OCI-M2 (cell line): ENCODE data around the gene SHMT2.

Source experiments
- DNase-seq: peaks from one replicate; lab custom pipeline; 2025; ENCODE audit not compliant: unreplicated experiment; lab: John Stamatoyannopoulos, UW

The SHMT2 gene

DNA sequence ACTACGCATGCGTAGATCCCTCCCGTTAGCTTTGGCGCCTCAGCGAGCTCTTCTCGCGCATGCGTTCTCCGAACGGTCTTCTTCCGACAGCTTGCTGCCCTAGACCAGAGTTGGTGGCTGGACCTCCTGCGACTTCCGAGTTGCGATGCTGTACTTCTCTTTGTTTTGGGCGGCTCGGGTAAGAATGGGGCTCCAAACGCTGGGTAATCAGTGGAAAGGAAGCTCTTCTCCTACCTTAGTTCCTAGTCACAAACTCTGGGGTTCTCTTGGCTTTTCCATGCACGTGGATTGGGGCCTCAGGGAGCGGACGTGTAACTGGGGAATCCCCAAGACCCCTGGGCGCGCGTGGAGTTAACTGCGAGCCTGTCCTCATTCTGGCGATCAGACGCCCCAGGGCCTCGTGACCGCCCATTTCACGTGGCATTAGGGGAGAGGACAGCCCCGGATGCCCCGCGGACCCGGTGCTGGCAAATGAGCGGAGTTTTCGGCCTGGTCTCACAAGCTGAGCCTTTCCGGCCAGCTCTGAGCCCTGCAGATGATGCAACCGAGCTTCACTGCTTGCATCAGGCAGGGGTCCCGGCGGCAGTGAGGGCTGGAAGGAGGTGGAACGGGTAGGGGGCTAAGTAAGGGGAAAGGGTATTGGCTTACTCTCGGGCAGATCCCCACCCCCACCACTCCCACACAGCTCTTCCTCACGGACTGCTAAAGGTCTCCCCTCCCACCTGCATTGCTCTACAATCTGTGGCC lies at the start of gene SHMT2:
SHMT2 (plus strand) TSS at position 78 of the 747 bp plus-strand sequence; CDS start at position 146, 68 bp downstream.
- peak; percentile 89 for DNase-seq

DNA sequence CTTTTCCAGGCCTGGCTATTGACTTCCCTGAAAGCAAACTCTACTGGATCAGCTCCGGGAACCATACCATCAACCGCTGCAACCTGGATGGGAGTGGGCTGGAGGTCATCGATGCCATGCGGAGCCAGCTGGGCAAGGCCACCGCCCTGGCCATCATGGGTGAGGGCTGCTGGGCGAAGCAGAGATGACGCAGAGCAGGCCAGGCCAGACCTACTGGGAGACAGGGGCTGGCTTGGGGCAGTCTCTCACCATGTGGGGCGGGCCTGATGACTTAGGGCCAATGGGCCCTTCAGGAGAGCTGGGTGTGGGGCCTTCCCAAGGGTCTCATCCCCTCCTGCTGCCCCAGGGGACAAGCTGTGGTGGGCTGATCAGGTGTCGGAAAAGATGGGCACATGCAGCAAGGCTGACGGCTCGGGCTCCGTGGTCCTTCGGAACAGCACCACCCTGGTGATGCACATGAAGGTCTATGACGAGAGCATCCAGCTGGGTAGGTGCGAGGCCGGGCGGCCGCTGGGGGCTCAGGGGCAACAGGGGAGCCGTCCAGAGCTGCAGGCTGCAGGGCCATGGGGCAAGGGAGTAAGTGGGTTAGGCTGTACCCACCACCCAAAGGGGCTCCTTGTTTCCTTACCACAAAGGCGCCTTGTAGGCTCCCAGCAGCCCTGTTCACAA lies 49.1 kb upstream of the SHMT2 start:
- DNase-seq = no peak

DNA sequence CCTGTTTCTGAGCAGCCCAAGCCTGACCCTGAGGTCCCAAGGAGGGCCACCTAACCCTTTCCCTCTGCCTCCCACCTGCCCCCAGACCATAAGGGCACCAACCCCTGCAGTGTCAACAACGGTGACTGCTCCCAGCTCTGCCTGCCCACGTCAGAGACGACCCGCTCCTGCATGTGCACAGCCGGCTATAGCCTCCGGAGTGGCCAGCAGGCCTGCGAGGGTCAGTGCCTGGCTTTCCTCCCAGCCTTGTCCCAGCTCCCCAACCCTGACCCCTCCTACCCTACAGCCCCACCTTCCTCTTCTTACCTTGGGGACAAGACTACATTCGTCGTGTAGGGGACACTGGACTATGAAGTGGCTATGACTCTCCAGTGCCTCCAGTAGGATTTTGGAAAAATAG lies 48.4 kb upstream of the SHMT2 start:
- no peak for DNase-seq

DNA sequence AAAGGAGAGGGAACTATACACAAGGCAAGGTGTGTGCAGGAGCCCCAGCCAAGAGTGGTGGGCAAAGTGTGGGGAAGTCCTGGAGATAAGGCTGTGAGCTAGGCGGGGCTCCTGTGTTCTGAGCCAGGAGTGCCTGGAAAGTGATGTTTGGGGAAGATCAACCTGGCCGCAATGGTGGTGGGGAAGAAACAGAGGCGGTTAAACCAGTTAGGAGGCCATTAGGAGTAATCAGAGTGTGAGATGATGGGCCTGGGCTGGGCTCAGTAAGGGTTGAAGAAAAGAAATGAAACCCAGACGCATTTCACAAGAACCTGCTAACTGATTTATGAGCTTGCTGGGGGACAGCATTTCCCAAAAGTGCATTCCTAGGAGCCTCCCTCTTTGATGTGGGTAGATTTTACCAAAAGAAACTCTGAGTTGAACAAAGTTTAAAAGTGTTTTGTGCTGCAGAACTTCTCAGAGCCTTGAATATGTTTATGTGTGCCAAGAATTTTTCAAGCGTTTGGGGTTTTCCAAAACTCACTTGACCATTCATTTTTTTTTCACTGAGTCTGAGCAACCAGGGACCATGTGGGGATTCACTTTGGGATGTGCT lies 47.9 kb upstream of the SHMT2 start:
- no peak for DNase-seq

DNA sequence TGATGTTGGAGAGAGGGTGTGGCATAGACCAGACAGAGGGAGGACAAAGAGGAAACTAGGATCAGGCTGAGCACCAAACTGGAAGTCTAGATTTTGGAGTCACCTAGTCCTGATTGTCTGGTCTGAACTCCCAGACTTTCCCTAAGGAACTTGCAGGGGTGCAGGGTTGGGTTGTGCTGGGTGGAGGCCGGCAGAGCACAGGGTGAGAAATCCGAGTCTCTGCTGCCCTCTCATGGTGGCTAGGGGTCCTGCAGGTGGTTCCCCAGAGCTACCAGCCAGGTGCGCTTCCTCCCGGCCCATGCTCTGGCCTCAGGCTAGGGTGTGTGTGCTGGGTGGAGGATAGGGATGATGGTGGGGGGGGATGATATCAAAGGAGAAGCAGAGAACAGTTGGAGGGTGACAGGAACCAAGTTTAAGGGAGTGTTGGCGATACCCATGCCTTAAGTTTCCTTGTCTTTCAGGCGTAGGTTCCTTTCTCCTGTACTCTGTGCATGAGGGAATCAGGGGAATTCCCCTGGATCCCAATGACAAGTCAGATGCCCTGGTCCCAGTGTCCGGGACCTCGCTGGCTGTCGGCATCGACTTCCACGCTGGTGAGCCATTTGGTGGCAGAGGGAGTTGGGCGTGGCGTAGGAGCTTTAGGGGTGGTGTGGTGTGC lies 46.5 kb upstream of the SHMT2 start:
- DNase-seq = peak; percentile 74

DNA sequence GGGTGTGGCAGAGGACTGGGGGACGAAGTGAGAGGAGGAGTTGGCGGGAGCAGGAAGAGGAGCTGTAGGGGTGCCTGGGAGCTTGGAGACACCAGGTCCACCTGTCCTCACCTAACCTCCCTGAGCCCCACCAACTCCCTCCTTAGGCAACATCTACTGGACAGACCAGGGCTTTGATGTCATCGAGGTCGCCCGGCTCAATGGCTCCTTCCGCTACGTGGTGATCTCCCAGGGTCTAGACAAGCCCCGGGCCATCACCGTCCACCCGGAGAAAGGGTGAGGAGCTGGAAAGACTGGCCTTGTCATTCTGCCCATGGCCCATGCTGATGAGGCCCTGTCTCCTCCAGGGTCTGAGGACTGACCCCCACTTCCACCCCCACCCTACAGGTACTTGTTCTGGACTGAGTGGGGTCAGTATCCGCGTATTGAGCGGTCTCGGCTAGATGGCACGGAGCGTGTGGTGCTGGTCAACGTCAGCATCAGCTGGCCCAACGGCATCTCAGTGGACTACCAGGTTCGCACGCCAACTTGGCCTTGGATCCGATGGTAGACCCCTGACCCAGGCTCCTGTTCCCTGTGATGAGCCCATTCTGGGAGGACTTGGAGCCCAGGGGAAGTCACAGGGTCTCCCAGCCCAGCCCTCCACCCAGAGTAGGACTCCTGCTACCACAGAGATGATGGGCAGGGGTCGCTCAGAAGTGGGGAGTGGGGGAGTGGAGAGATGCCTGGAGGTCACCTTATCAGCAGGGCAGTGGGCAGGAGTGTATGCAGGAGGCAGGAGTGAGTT lies 45.4 kb upstream of the SHMT2 start:
- no peak for DNase-seq

DNA sequence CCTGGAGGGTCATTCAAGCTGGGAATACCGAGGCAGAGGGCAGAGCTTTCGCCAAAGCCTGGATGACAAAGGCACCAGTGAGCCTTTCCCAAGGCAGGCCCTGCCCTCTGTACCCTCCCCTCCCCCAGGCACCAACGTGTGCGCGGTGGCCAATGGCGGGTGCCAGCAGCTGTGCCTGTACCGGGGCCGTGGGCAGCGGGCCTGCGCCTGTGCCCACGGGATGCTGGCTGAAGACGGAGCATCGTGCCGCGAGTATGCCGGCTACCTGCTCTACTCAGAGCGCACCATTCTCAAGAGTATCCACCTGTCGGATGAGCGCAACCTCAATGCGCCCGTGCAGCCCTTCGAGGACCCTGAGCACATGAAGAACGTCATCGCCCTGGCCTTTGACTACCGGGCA lies 44.1 kb upstream of the SHMT2 start:
- DNase-seq = no peak

DNA sequence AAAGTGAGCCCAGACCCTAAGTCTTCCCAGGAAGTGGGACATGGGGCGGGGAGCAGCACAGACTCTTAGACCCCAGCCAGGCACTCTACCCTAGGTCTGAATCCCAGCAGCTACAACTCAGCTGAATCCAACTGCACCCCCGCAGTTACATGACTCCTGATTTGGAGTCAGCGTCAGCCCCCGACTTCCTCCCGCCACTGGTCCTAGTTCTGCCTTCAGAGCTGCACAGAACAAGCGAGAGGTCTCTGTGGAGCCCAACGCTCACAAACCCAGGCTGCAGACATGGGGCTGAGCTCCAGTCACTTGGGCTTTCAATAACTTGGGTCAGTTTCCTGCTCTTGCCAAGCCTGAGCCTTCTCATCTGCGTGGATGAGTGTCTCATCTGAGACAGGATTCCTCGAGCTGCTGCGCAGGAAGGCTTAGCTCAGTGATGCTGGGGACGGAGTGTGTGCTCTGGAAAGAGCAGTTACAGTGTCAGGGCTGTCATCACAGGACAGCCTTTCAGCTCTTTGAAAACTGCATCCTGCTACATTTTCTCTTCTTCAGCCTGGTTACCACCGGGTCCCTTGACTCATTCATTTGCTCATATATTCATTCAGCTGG lies 43.5 kb upstream of the SHMT2 start:
- DNase-seq = no peak

DNA sequence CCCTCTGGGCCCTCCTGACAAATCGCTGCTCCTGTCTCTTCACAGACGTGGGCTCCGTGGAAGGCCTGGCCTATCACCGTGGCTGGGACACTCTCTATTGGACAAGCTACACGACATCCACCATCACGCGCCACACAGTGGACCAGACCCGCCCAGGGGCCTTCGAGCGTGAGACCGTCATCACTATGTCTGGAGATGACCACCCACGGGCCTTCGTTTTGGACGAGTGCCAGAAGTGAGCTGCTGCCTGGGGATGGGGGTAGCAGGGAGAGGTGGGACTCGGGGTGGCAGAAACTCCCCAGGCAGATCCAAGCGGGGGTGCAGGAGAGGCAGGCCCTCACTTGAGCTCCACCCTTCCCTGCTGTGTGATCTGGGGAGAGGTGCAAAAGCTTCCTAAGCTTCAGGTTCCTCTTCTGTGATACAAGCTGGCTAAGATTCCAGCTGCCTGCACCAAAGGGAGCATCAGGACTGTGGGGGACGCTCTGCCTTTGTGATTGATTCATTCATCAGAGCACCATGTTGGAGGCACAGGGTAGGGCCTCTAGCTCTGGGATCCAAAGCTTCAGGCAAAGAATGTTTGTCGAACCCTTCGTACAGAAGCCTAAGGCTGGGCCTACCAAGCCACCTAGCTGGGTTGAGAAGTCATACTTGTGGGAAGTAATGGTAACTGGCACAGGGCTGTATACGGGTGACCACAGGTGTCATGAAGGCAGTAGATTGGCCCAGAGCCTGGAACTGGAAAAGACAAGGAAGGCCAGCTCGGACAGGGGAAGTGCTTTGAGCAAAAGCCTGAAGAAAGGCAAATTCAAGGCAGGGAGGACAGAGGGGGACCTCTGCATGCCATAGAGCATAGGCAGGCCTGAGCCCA lies 42.1 kb upstream of the SHMT2 start:
- DNase-seq = no peak

DNA sequence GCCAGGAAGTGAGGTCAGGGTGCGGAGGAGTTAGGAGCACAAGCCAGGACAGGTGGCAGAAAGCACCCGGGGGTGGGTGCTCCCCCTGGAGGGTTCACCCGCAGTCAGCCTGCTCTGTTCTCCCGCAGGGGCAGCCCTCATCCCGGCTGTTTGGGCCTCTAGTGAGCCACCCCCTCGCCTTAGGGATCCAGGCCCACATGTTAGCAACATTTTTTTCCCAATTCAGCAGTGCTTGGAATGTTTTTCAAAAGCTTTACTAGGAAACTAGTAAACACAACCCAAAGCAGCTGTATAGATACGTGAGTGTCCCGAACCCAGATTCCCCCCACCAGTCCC lies 41.5 kb upstream of the SHMT2 start:
- no peak for DNase-seq

DNA sequence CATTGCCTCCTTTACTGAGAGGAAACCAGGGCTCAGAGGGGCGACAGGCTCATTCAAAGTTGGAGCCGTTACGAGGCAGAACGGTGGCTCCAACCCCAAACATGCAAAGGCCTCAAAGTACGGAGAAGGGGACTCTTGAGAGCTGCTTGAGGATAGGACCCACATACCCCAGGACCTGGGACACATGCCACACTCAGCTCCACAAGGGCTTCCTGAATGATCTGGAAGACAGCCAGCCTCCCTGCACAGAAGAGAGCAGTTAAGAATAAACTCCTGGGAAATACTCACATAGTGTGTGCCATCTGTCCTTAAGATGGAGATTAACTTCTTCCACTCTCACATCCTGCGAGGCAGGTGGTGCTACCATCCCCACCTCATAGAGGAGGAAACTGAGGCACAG lies 39.5 kb upstream of the SHMT2 start:
- no peak for DNase-seq

DNA sequence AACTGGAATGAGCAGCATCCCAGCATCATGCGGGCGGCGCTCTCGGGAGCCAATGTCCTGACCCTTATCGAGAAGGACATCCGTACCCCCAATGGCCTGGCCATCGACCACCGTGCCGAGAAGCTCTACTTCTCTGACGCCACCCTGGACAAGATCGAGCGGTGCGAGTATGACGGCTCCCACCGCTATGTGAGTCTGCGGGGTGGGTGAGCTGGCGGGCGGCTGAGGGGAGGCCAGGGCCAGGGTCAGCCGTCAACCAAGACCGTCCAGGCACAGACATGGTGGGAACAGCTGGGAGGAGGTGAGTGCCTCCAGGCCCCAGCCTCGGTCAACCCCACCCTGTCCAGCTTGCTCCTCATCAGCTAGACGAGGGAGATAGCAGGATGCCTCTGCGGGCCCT lies 38.7 kb upstream of the SHMT2 start:
- DNase-seq = no peak

DNA sequence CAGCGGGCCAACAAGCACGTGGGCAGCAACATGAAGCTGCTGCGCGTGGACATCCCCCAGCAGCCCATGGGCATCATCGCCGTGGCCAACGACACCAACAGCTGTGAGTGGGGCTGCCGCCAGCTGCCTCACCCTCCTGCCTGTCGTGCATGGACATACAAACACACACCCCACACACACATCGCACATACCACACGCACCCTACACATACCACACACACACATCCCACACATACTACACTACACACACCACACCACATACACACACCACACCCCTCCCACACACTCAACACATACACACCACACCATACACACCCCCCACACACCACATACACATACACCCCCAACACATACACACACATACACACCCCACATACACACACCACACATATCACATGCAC lies 38.1 kb upstream of the SHMT2 start:
- DNase-seq = no peak

DNA sequence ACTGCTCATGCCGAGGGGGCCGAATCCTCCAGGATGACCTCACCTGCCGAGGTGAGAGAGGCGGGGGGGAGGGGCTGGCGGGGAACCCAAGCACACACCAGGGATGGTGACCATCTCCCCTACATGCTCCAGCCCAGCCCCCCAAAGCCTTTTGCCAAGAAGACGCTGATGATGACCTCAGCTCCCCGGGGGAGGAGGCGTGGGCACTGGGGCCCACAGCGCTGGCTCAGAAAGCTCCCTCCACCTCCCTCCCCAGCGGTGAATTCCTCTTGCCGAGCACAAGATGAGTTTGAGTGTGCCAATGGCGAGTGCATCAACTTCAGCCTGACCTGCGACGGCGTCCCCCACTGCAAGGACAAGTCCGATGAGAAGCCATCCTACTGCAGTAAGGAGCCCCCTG lies 36.6 kb upstream of the SHMT2 start:
- no peak for DNase-seq

DNA sequence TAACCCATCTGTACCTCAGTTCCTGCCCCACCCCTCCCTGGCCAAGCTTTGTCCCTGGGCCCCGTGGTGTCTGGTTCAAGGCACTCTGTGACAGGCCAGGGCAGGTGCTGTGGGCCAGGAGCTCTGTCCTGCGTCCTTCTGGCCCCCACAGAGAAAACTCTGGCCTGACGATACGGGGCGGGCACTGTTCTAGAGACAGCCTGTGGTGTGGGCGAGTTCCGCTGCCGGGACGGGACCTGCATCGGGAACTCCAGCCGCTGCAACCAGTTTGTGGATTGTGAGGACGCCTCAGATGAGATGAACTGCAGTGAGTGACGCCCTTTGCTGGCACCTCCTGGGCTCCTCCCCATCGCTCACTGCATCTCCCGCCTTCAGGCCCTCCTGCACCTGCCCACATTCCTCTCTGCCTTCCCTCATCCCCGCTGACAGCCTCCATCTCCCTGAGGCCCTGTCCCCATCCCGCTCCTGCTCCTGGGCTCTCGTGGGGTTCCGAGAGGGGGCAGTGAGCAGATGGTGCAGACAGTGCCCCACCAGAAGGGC lies 35.7 kb upstream of the SHMT2 start:
- no peak for DNase-seq

DNA sequence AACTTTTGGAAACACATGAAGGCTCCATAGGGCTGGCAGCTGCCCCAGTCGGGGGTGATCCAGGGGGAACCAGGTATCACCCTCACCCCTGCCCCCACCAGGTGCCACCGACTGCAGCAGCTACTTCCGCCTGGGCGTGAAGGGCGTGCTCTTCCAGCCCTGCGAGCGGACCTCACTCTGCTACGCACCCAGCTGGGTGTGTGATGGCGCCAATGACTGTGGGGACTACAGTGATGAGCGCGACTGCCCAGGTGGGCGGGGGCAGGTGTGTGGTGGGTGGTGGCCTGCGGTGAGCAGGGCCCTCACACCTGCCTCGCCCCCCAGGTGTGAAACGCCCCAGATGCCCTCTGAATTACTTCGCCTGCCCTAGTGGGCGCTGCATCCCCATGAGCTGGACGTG lies 35.3 kb upstream of the SHMT2 start:
- DNase-seq = no peak

DNA sequence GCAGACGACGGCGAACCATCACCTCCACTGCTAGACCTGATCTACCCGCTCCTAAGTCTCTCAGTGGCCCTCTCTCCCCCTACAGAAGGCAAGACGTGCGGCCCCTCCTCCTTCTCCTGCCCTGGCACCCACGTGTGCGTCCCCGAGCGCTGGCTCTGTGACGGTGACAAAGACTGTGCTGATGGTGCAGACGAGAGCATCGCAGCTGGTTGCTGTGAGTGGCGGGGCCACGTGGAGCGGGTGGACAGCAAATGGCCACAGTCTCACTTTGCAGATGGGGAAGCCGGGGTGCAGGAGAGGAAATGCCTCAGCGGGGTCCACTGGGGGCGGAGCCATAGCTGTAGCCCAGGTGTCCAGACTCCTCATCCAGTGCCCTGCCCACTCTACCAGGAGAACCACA lies 34.3 kb upstream of the SHMT2 start:
- no peak for DNase-seq

DNA sequence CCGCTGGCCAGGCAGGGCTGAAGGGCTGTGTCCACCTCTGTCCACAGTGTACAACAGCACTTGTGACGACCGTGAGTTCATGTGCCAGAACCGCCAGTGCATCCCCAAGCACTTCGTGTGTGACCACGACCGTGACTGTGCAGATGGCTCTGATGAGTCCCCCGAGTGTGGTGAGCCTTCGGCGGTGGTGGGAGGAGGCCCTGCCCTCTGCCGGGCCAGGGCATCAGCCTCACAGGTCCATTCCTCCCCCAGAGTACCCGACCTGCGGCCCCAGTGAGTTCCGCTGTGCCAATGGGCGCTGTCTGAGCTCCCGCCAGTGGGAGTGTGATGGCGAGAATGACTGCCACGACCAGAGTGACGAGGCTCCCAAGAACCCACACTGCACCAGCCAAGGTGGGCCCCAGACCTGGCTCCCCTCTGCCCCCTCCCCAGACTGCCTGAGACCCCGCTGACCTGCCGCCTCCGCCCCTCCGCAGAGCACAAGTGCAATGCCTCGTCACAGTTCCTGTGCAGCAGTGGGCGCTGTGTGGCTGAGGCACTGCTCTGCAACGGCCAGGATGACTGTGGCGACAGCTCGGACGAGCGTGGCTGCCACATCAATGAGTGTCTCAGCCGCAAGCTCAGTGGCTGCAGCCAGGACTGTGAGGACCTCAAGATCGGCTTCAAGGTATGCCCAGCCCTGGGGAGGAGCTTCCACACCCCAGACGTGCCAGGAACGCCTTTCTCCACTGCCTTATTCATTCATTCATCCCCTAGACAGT lies 33.7 kb upstream of the SHMT2 start:
- no peak for DNase-seq

DNA sequence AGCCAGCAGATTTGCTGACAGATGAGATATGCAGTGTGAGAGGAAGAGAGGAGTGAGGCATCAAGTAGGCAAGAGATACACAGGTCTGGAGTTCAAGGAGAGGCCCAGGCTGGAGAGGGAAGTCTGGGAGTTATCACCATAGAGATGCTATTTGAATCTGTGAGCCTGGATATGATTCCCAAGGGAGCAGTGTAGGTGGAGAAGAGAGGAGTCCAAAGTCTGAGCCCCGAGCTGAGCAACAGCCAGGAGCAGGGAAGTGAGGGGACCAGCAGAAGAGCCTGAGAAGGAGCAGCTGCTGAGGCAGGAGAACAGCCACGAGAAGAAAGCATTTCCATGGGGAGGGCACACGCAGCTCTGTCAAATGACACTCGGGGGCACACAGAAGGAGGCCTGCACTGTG lies 33.1 kb upstream of the SHMT2 start:
- DNase-seq = no peak
